Mesothelial cell of epicardium (in vitro differentiated cells): ENCODE data around the gene CTTNBP2NL. TPM values are rescaled to one million over a fixed set of nuclear protein-coding genes. Genes with fewer than 3 reads are reported as not detected.
"Not testable (repeated sequence)": the region's sequence is repeated elsewhere in the genome, so short reads cannot be mapped to it uniquely, and the experiment has no call there.

Experiments
- DNase-seq, 2 experiments: peaks; one replicate each; pipeline ENCODE4 v3.0.0; 2021; ENCODE audit warnings: low spot score in 2 of 2; ENCODE audit not compliant: unreplicated experiment in 2 of 2
- H3K27ac Mint-ChIP-seq: 2 replicates; pipeline ENCODE4 v1.8.0; 2021; ENCODE audit warnings: mixed read lengths
- H3K27me3 Mint-ChIP-seq: 2 replicates; pipeline ENCODE4 v1.8.0; 2021; ENCODE audit warnings: low read depth, mixed read lengths
- H3K36me3 Mint-ChIP-seq: 2 replicates; pipeline ENCODE4 v1.8.0; 2021; ENCODE audit warnings: mixed read lengths
- H3K4me1 Mint-ChIP-seq: 2 replicates; pipeline ENCODE4 v1.8.0; 2021; ENCODE audit warnings: mixed read lengths
- H3K4me3 Mint-ChIP-seq: 2 replicates; pipeline ENCODE4 v1.8.0; 2021; ENCODE audit warnings: mild to moderate bottlenecking, moderate library complexity, mixed read lengths
- H3K9me3 Mint-ChIP-seq: 2 replicates; pipeline ENCODE4 v1.8.0; 2021; ENCODE audit warnings: mixed read lengths
- total RNA-seq: library from RNA; stranded (reverse); gene quantifications from 3 replicates; pipeline ENCODE4 v1.2.1, GENCODE V29; 2021
- TF ChIP-seq, protein P1 (sequence below): fragments of 200-600 bp; sonication (generic); IDR thresholded peaks from one replicate; pipeline ENCODE4 v1.5.0; 2021; ENCODE audit warnings: antibody characterized with exemption; ENCODE audit not compliant: unreplicated experiment

The CTTNBP2NL gene
- total RNA-seq, 1 donor from 2014 or later: 65.4 TPM

DNA sequence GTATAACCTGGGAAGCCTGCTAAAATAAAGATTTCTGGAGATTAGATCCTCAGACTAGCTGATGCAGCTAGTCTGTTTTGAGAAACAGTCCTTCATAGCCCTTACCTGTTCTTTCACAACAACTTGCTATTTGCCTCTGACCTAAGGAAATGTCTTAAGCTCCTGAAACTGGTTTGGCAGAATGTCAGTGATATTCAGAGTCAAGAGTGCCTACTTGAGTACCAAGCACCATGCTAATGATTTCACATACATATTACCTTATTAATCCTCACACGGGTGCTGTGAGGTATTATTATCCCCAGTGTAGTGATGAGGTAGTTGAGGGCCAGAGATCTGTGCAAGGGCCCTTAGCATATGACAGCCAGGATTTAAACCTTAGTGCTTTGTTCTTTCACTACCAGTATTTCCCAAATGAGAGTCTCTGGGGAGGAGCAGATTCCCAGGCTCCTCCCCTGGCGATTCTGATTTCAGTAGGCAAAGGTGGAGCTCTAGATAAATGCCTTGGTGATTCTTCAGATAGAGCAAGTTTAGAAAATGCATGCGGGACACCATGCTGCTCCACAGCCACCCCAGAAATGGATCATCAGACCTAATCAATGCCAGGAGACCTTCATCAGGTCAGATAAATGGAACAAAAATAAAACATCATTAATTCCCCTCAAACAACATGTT lies 65.3 kb downstream of the CTTNBP2NL start:
- H3K27me3 Mint-ChIP-seq: no peaks in the 10 kb centered on the region
- no peak overlapping the region for H3K4me3 Mint-ChIP-seq
- no peak for DNase-seq
- H3K36me3 Mint-ChIP-seq: peaks cover 8% of the 10 kb centered on the region
- H3K4me1 Mint-ChIP-seq: peaks cover 46% of the 10 kb centered on the region
- peak overlapping the region; percentile 84 for H3K27ac Mint-ChIP-seq
- TF ChIP-seq, protein P1, sequence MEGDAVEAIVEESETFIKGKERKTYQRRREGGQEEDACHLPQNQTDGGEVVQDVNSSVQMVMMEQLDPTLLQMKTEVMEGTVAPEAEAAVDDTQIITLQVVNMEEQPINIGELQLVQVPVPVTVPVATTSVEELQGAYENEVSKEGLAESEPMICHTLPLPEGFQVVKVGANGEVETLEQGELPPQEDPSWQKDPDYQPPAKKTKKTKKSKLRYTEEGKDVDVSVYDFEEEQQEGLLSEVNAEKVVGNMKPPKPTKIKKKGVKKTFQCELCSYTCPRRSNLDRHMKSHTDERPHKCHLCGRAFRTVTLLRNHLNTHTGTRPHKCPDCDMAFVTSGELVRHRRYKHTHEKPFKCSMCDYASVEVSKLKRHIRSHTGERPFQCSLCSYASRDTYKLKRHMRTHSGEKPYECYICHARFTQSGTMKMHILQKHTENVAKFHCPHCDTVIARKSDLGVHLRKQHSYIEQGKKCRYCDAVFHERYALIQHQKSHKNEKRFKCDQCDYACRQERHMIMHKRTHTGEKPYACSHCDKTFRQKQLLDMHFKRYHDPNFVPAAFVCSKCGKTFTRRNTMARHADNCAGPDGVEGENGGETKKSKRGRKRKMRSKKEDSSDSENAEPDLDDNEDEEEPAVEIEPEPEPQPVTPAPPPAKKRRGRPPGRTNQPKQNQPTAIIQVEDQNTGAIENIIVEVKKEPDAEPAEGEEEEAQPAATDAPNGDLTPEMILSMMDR: no peak
- H3K9me3 Mint-ChIP-seq: no peaks in the 10 kb centered on the region

DNA sequence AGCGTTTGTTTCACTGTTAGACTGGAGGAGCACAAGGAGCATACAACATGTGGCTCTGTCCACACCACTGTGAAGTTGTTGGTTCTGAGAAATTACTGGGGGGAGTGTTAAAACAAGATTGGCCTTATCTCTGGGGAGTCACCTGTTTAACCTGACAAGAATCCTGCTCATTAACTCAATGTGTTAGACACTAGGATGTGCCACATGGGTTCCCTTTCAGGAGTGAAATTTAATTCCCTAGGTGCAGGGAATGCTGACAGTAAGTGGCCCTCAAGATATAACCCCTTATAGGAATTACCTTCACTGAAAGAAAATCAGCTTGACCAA lies 66.9 kb downstream of the CTTNBP2NL start:
- Mint-ChIP-seq H3K27ac (peak overlapping the region; percentile 51), H3K27me3 (no peaks in the 10 kb centered on the region), H3K4me3 (no peak overlapping the region), H3K9me3 (no peaks in the 10 kb centered on the region), H3K4me1 (peaks cover 53% of the 10 kb centered on the region), H3K36me3 (no peaks in the 10 kb centered on the region)
- no peak for DNase-seq
- TF ChIP-seq, protein P1: no peak

DNA sequence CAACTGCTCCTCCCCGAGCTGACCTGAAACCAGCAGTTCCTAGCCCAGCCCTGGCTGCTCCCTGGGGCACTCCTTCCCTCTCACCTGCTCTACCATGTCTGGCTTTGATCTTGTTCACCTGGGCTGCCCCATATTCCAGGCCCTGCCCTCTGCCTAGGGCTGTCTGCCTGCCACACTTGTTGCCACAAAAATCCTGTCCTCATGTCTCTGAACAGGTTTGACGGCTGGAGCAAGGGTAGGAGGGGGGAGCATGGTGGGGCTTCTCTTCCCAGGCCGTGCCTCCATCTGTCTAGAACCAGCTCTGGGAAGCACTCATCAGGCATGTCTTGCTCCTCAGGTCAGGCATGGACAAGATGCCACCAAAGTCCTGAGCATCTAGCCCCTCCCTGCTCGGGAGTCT lies 68.5 kb downstream of the CTTNBP2NL start:
- no peak for DNase-seq
- Mint-ChIP-seq H3K27ac (peak overlapping the region; percentile 72), H3K4me1 (peaks cover 53% of the 10 kb centered on the region), H3K36me3 (no peaks in the 10 kb centered on the region), H3K4me3 (no peak overlapping the region), H3K9me3 (no peaks in the 10 kb centered on the region), H3K27me3 (no peaks in the 10 kb centered on the region)
- TF ChIP-seq, protein P1: no peak

DNA sequence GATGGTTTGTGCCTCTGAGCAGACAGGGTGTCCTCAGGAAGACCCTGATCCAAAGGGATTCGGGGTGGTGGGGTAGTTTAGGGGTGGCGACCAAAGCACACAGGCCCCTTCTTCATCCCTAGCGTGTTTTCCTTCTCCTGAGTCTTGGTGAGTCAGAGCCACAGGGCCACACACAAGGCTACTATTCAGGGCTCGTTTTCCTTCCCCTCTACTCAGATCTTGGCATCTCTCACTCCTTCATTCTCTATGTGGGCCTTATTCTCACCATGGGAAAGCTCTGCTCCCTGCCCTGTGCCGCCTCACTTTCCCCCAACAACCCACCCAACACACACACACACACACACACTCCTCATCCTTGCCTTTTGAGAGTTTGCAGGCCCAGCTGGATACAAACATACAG lies 69.1 kb downstream of the CTTNBP2NL start:
- no peaks in the 10 kb centered on the region for H3K36me3 Mint-ChIP-seq
- no peak overlapping the region for H3K4me3 Mint-ChIP-seq
- no peaks in the 10 kb centered on the region for H3K27me3 Mint-ChIP-seq
- H3K27ac Mint-ChIP-seq: peak overlapping the region; percentile 88
- no peaks in the 10 kb centered on the region for H3K9me3 Mint-ChIP-seq
- peaks cover 47% of the 10 kb centered on the region for H3K4me1 Mint-ChIP-seq
- TF ChIP-seq, protein P1: no peak
- DNase-seq: no peak

DNA sequence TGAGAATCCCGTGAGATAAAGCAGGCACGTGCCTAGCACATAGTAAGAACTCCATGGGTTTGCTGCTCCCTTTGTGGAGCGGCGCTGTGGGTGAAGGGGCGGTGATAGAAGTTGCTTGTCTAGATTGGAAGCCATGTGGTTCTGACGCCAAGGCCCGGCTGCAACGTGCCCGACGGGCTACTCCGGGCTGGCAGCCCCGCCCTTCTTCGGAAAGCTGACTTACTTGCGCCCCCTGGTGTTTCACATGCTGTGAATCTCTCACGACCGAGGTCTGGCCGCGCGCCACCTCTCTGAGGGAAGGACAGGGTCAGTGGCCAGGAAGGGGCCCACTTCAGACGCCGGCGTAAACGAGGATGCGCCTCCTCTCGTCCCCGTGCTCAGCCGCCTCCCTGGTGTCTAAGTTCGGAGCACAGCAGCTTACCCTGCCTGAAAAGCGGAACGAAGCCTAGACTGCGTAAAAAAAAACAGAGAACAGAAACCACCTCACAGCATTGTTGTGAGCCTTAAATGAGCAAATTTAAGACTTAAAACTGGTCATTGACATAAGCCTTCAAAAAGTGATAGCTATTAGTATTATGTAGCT lies 70.2 kb downstream of the CTTNBP2NL start:
- Mint-ChIP-seq H3K4me1 (peaks cover 38% of the 10 kb centered on the region), H3K9me3 (no peaks in the 10 kb centered on the region), H3K36me3 (no peaks in the 10 kb centered on the region), H3K27me3 (no peaks in the 10 kb centered on the region), H3K4me3 (peak overlapping the region; percentile 77), H3K27ac (peak overlapping the region; percentile 88)
- DNase-seq: peak; percentile 87 to 95
- TF ChIP-seq, protein P1: peak; percentile 85

DNA sequence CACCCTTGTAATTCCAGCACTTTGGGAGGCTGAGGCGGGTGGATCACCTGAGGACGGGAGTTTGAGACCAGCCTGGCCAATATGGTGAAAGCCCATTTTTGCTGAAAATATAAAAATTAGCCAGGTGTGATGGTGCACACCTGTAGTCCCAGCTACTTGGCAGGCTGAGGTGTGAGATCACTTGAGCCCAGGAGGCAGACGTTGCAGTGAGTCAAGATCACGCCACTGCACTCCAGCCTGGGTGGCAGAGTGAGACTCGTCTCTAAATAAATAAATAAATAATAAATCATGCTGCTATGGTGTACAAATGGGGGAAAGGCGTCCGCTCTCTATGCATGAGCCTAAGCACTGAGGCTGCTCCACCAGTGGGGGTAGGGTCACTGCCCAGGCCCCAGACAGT lies 74.3 kb downstream of the CTTNBP2NL start:
- not testable (repeated sequence) for H3K9me3 Mint-ChIP-seq, H3K27ac Mint-ChIP-seq, DNase-seq, H3K4me3 Mint-ChIP-seq, H3K36me3 Mint-ChIP-seq, H3K27me3 Mint-ChIP-seq
- H3K4me1 Mint-ChIP-seq: peaks cover 17% of the 10 kb centered on the region
